Epithelial cell of esophagus (primary cell): Measurements from ENCODE around the gene KIAA0319L.

Experiments used
- DNase-seq: peaks from one replicate; pipeline ENCODE4 v3.0.0; 2010; ENCODE audit warnings: low read depth
- H3K4me3 ChIP-seq: 2 replicates; pipeline ENCODE4 v1.5.1; 2011; ENCODE audit warnings: mild to moderate bottlenecking, low read length, control low read depth
- TF ChIP-seq, protein P1 (sequence below): IDR thresholded peaks from 2 replicates; pipeline ENCODE4 v1.5.1; 2011; ENCODE audit warnings: low read depth, mild to moderate bottlenecking, low read length, control low read depth, inconsistent platforms; ENCODE audit not compliant: insufficient read depth; ENCODE audit errors: missing control alignments

The KIAA0319L gene

GRCh38 chr1:35556484-35557117 is 602 bp downstream of the KIAA0319L start:
- H3K4me3 ChIP-seq, result peak overlapping the region; percentile 92
- TF ChIP-seq, protein P1, sequence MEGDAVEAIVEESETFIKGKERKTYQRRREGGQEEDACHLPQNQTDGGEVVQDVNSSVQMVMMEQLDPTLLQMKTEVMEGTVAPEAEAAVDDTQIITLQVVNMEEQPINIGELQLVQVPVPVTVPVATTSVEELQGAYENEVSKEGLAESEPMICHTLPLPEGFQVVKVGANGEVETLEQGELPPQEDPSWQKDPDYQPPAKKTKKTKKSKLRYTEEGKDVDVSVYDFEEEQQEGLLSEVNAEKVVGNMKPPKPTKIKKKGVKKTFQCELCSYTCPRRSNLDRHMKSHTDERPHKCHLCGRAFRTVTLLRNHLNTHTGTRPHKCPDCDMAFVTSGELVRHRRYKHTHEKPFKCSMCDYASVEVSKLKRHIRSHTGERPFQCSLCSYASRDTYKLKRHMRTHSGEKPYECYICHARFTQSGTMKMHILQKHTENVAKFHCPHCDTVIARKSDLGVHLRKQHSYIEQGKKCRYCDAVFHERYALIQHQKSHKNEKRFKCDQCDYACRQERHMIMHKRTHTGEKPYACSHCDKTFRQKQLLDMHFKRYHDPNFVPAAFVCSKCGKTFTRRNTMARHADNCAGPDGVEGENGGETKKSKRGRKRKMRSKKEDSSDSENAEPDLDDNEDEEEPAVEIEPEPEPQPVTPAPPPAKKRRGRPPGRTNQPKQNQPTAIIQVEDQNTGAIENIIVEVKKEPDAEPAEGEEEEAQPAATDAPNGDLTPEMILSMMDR, result no peak
- DNase-seq, result no peak

- peak; percentile 98 for DNase-seq
- peak overlapping the region; percentile 92 for H3K4me3 ChIP-seq
- TF ChIP-seq, protein P1, result no peak
Observed at GRCh38 chr1:35555601-35556477, 1.4 kb downstream of the KIAA0319L start.

- TF ChIP-seq, protein P1, result no peak
- peak overlapping the region; percentile 22 for H3K4me3 ChIP-seq
- DNase-seq, result no peak
Observed at GRCh38 chr1:35555212-35555584, 2.0 kb downstream of the KIAA0319L start.

DNA sequence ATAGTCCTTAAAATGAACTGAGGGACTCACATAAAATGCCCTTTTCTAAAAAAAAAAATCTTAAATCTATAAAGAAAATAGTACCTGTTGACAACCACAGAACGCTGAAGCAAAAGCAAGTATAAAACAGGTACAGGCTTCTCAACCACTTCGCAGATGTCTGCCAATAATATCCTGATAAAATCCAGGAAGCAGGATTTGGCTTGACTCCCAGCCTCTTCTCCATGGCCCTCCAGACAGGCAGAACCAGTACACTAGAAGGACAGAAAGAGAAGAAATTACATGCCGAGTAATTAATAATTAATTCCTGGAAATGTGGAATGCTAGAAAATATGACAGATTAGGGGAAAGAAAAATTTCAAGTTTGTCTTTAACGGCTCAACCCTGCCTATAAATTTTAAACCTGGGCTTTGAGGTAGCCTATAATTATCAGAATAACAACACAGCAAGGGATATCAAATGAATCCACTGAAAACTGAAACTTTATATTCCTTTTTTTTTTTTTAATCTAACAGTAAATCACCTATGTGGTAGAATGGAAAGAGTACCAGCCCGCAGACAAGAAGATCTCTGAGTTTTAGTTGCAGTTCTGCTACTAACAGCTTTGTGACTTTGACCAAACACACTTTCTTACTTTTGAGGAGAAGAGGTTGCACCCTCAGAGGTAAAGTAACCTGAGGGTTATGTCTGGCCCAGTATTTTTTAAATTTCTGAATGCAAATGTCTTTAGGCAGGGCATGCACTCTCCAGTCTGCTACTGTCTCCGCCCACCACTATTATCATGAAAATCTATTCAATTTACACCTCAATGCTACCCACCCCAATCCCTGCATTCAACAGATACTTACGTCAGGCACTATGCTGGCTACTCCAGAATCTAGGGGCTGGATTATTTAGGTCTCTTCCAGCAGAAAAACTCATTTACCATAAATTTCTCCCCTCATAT is 2.7 kb downstream of the KIAA0319L start:
- TF ChIP-seq, protein P1, result no peak
- DNase-seq, result no peak
- H3K4me3 ChIP-seq, result peak overlapping the region; percentile 14

DNA sequence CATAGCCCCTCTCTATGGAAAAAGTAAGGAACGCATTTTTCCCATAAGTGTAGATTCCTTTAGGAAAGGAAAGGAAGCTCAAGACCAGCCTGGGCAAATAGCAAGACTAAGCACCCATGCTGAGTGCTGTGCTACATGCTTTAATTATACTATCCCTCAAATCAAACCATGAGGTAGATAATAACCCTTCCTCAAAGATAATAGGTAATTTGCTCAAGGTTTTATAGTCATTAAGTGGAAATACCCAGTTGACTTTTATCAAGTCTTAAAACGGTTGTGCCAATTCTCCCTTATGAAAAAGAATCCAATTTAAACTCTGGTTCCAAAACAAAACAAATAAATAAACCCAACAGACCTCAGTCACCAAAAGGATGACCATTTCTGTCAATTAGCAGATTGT is 3.4 kb downstream of the KIAA0319L start:
- TF ChIP-seq, protein P1, result no peak
- H3K4me3 ChIP-seq, result no peak overlapping the region
- DNase-seq, result no peak

DNA sequence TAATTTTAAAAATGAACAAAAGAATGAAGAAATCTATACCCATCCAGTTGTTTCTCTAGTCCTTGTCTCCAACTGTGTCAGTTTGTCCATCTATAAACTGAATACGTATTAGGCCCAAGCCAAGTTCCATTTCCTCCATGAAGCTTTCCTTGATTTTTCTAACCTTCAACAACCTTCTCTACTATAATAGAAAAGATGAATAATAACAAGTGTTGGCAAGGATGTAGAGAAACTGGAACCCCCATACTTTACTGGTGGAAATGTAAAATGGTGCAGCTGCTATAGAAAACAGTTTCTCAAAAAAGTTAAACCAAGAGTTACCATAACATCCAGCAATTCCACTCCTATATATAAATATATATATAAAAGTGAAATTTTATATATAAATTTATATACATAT is 10.6 kb downstream of the KIAA0319L start:
- no peak overlapping the region for H3K4me3 ChIP-seq
- no peak for DNase-seq
- TF ChIP-seq, protein P1, result no peak
